ENCODE data around the gene FRMD1. TPM values are rescaled to one million over a fixed set of nuclear protein-coding genes. Genes with fewer than 3 reads are reported as not detected.

The FRMD1 gene
- polyA plus RNA-seq, 1 experiment = not detected

- H3K4me3 ChIP-seq (ENCODE audit: low read depth, low read length) = no peak overlapping the region
- peaks cover 37% of the 10 kb centered on the region; the same call in 1 of the 2 replicates for H3K9me3 ChIP-seq (ENCODE audit: control insufficient read depth, insufficient read depth, low read length)
- POLR2A ChIA-PET = no interaction called here
- no peak for TF ChIP-seq CTCF (IDR thresholded peaks at IDR 0.05; ENCODE audit: low read depth, low read length)
- DNase-seq (ENCODE audit: low read depth, low spot score) = no peak
- H3K27me3 ChIP-seq (ENCODE audit: control insufficient read depth, insufficient read depth, low read length) = no peaks in the 10 kb centered on the region
- no peak overlapping the region for H3K27ac ChIP-seq (ENCODE audit: low read depth, low read length)
- CTCF ChIA-PET = no interaction called here
Observed at GRCh38 chr6:168056892-168057527, 22.0 kb downstream of the FRMD1 start.

GRCh38 chr6:168055696-168056489 lies 23.1 kb downstream of the FRMD1 start:
- no peak for TF ChIP-seq CTCF (IDR thresholded peaks at IDR 0.05; ENCODE audit: low read depth, low read length)
- Histone ChIP-seq H3K27ac (ENCODE audit: low read depth, low read length) (no peak overlapping the region), H3K9me3 (ENCODE audit: control insufficient read depth, insufficient read depth, low read length) (peaks cover 34% of the 10 kb centered on the region; the same call in 1 of the 2 replicates), H3K4me3 (ENCODE audit: low read depth, low read length) (no peak overlapping the region), H3K27me3 (ENCODE audit: control insufficient read depth, insufficient read depth, low read length) (no peaks in the 10 kb centered on the region)
- ChIA-PET POLR2A (no interaction called here), CTCF (no interaction called here)
- DNase-seq (ENCODE audit: low read depth, low spot score) = no peak

GRCh38 chr6:168054765-168055560 lies 24.0 kb downstream of the FRMD1 start:
- no peak for TF ChIP-seq CTCF (IDR thresholded peaks at IDR 0.05; ENCODE audit: low read depth, low read length)
- ChIA-PET POLR2A (no interaction called here), CTCF (no interaction called here)
- DNase-seq (ENCODE audit: low read depth, low spot score) = no peak
- Histone ChIP-seq H3K27ac (ENCODE audit: low read depth, low read length) (no peak overlapping the region), H3K4me3 (ENCODE audit: low read depth, low read length) (no peak overlapping the region), H3K27me3 (ENCODE audit: control insufficient read depth, insufficient read depth, low read length) (no peaks in the 10 kb centered on the region), H3K9me3 (ENCODE audit: control insufficient read depth, insufficient read depth, low read length) (peaks cover 34% of the 10 kb centered on the region; the same call in 1 of the 2 replicates)

- H3K9me3 ChIP-seq (ENCODE audit: control insufficient read depth, insufficient read depth, low read length) = peaks cover 35% of the 10 kb centered on the region; the same call in 1 of the 2 replicates
- no peak for DNase-seq (ENCODE audit: low read depth, low spot score)
- no peak for TF ChIP-seq CTCF (IDR thresholded peaks at IDR 0.05; ENCODE audit: low read depth, low read length)
- H3K27me3 ChIP-seq (ENCODE audit: control insufficient read depth, insufficient read depth, low read length) = no peaks in the 10 kb centered on the region
- ChIA-PET CTCF (no interaction called here), POLR2A (no interaction called here)
- no peak overlapping the region for H3K4me3 ChIP-seq (ENCODE audit: low read depth, low read length)
- no peak overlapping the region for H3K27ac ChIP-seq (ENCODE audit: low read depth, low read length)
Observed at GRCh38 chr6:168053957-168054471, 25.0 kb downstream of the FRMD1 start.

Data from AG04450 (cell line).